Measurements from ENCODE around the gene HMGCS2.
"Not testable (repeated sequence)": the region's sequence is repeated elsewhere in the genome, so short reads cannot be mapped to it uniquely, and the experiment has no call there.

DNA sequence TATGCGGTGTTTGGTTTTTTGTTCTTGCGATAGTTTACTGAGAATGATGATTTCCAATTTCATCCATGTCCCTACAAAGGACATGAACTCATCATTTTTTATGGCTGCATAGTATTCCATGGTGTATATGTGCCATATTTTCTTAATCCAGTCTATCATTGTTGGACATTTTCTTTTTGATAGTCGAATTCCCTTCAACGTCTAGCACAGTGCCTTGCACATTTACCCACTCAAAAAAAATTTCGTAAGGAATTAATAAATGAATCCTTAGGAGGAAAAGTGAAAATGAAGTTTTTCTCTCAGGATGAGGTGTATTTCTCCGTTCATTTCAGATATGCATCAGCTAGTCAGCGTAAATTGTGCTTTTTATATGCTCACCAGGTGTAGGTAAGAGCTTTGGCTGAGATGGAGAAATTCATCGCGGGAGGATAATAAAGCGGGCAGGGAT, 57.3 kb downstream of the HMGCS2 start:
- not testable (repeated sequence) for TF ChIP-seq POLR2A, CTCF (IDR thresholded peaks at IDR 0.05)

All from thyroid gland (tissue), 4 donors.